HCT116 (cell line): ENCODE results near the gene ACBD3. TPM values are rescaled to one million over a fixed set of nuclear protein-coding genes. Genes with fewer than 3 reads are reported as not detected.

Experiments
- ATAC-seq: fragments of 200-7000 bp; cut with Tn5 transposase; 2 replicates; pipeline ENCODE4 v1.9.1; 2020; ENCODE audit warnings: mild to moderate bottlenecking, moderate library complexity
- BruUV-seq: library from RNA; stranded (reverse); fragments of 400-500 nt; replicated peaks from 2 replicates; lab custom pipeline; 2021; lab: Mats Ljungman, UMichigan
- CTCF ChIA-PET: fragments of 300-600 bp; sonication (Branson Sonifier 250); formaldehyde crosslinking; loops from one replicate; lab custom pipeline; 2021; ENCODE audit warnings: antibody characterized with exemption; lab: Charles Lee
- POLR2A ChIA-PET: fragments of 300-600, 350-600 bp; sonication (Branson Sonifier 250); formaldehyde crosslinking; loops from one replicate; lab custom pipeline; 2021; ENCODE audit warnings: antibody characterized with exemption; lab: Charles Lee
- RAD21 ChIA-PET, 2 experiments: fragments of 300-600 bp; sonication (Branson Sonifier 250); formaldehyde crosslinking; loops; one replicate each; lab custom pipeline; 2023; ENCODE audit warnings: low total read pairs in 2 of 2; ENCODE audit not compliant: uncharacterized antibody in 2 of 2, unreplicated experiment in 2 of 2, low non-redundant PET in 1 of 2; lab: Charles Lee
- DNase-seq: peaks from one replicate; pipeline ENCODE4 v3.0.0-alpha.2; 2010; ENCODE audit warnings: low read depth, low spot score
- H2AFZ ChIP-seq: fragments of 200-600 bp; shearing (Covaris generic), sonication (generic); 2 replicates; pipeline ENCODE4 v1.6.1; 2017; ENCODE audit warnings: low read depth, mixed run types, mixed read lengths, antibody characterized with exemption, low read length; ENCODE audit not compliant: poor library complexity, severe bottlenecking
- H3K27ac ChIP-seq: 2 replicates; pipeline ENCODE4 v1.5.1; 2012; ENCODE audit warnings: low read depth, low read length
- H3K27me3 ChIP-seq: fragments of 200-600 bp; sonication (generic); 2 replicates; pipeline ENCODE4 v1.6.1; 2016; ENCODE audit warnings: mixed run types, low read length, mixed read lengths; ENCODE audit not compliant: insufficient read depth
- H3K36me3 ChIP-seq, 2 experiments: fragments of 200-500 bp in 1 of 2; fragments of 200-600 bp in 1 of 2; sonication (Bioruptor generic) in 1 of 2; sonication (generic) in 1 of 2; 2 replicates each; pipeline versions ENCODE4 v1.5.1 to v1.6.1; 2014 to 2016; ENCODE audit warnings: low read length in 2 of 2, inconsistent platforms in 1 of 2, mixed read lengths in 1 of 2, mixed run types in 1 of 2; ENCODE audit not compliant: insufficient read depth in 2 of 2, control insufficient read depth in 1 of 2
- H3K4me1 ChIP-seq, 2 experiments: fragments of 200-600 bp in 1 of 2; sonication (generic) in 1 of 2; 2 replicates each; pipeline versions ENCODE4 v1.5.1 to v1.6.1; 2012 to 2017; ENCODE audit warnings: low read length in 2 of 2, inconsistent platforms in 1 of 2, mild to moderate bottlenecking in 1 of 2, mixed read lengths in 1 of 2, mixed run types in 1 of 2, moderate library complexity in 1 of 2; ENCODE audit not compliant: insufficient read depth in 2 of 2, control insufficient read depth in 1 of 2
- H3K4me2 ChIP-seq: fragments of 200-600 bp; sonication (generic); 2 replicates; pipeline ENCODE4 v1.6.1; 2017; ENCODE audit warnings: mixed run types, low read length, mixed read lengths
- H3K4me3 ChIP-seq, 2 experiments: fragments of 200-600 bp in 1 of 2; sonication (generic) in 1 of 2; replicated peaks in 1 of 2; 2 replicates each; pipeline ENCODE4 v1.5.1; 2011 to 2016; ENCODE audit warnings: low read length in 2 of 2, control low read depth in 1 of 2, low read depth in 1 of 2, mild to moderate bottlenecking in 1 of 2, mixed read lengths in 1 of 2, mixed run types in 1 of 2
- H3K79me2 ChIP-seq: fragments of 200-600 bp; sonication (generic); 2 replicates; pipeline ENCODE4 v1.6.1; 2017; ENCODE audit warnings: mild to moderate bottlenecking, mixed run types, low read length, moderate library complexity, mixed read lengths; ENCODE audit not compliant: insufficient read depth
- H3K9ac ChIP-seq: fragments of 200-600 bp; sonication (generic); 2 replicates; pipeline ENCODE4 v1.6.1; 2016; ENCODE audit warnings: low read length, mixed read lengths
- H3K9me2 ChIP-seq: fragments of 200-600 bp; sonication (generic), shearing (Covaris generic); 2 replicates; pipeline ENCODE4 v1.6.1; 2017; ENCODE audit warnings: mixed run types, mild to moderate bottlenecking, moderate library complexity; ENCODE audit not compliant: insufficient read depth
- H3K9me3 ChIP-seq, 2 experiments: fragments of 200-500 bp in 1 of 2; fragments of 200-600 bp in 1 of 2; sonication (Bioruptor generic) in 1 of 2; sonication (generic) in 1 of 2; 2 replicates each; pipeline ENCODE4 v1.6.1; 2014 to 2017; ENCODE audit warnings: low read length in 2 of 2, mixed read lengths in 2 of 2, inconsistent platforms in 1 of 2, low read depth in 1 of 2, mild to moderate bottlenecking in 1 of 2, mixed run types in 1 of 2, moderate library complexity in 1 of 2; ENCODE audit not compliant: control insufficient read depth in 1 of 2, insufficient read depth in 1 of 2
- H4K20me1 ChIP-seq: fragments of 200-600 bp; sonication (generic), shearing (Covaris generic); 2 replicates; pipeline ENCODE4 v1.6.1; 2017; ENCODE audit warnings: mixed run types, mild to moderate bottlenecking, moderate library complexity; ENCODE audit not compliant: insufficient read depth
- CBX3 ChIP-seq: IDR thresholded peaks from 2 replicates; pipeline ENCODE4 v1.6.1; 2012; ENCODE audit warnings: low read depth
- CEBPB ChIP-seq: IDR thresholded peaks from 2 replicates; pipeline ENCODE4 v1.6.1; 2012; ENCODE audit warnings: low read depth
- ELF1 ChIP-seq: IDR thresholded peaks from 2 replicates; pipeline ENCODE4 v1.6.1; 2012; ENCODE audit warnings: low read depth, borderline replicate concordance
- EZH2phosphoT487 ChIP-seq: fragments of 200-600 bp; IDR thresholded peaks from 2 replicates; pipeline ENCODE4 v1.6.1; 2018; ENCODE audit warnings: antibody characterized with exemption, borderline replicate concordance
- FOSL1 ChIP-seq: IDR thresholded peaks from 2 replicates; pipeline ENCODE4 v1.6.1; 2012; ENCODE audit warnings: low read depth
- JUND ChIP-seq: IDR thresholded peaks from 2 replicates; pipeline ENCODE4 v1.6.1; 2012
- RAD21 ChIP-seq: IDR thresholded peaks from 2 replicates; pipeline ENCODE4 v1.6.1; 2012; ENCODE audit warnings: low read depth, mild to moderate bottlenecking
- REST ChIP-seq: IDR thresholded peaks from 2 replicates; pipeline ENCODE4 v1.6.1; 2012; ENCODE audit warnings: low read depth
- SP1 ChIP-seq: IDR thresholded peaks from 2 replicates; pipeline ENCODE4 v1.6.1; 2012; ENCODE audit warnings: low read depth
- SRF ChIP-seq: IDR thresholded peaks from 2 replicates; pipeline ENCODE4 v1.6.1; 2012; ENCODE audit warnings: low read depth
- YY1 ChIP-seq: IDR thresholded peaks from 2 replicates; pipeline ENCODE4 v1.6.1; 2011; ENCODE audit warnings: low read length, low read depth, moderate library complexity, mild to moderate bottlenecking; ENCODE audit not compliant: insufficient replicate concordance; ENCODE audit errors: extremely low read depth
- ZBTB33 ChIP-seq: IDR thresholded peaks from 2 replicates; pipeline ENCODE4 v1.6.1; 2011; ENCODE audit warnings: mild to moderate bottlenecking, low read length, moderate library complexity; ENCODE audit not compliant: insufficient replicate concordance; ENCODE audit errors: extremely low read depth
- intact Hi-C: fragments of 100-400 bp; cut with micrococcal nuclease; formaldehyde crosslinking; loops from 2 replicates; pipeline ENCODE4 v1.10.0; 2022
- total RNA-seq: library from RNA; stranded (reverse); gene quantifications from one replicate; pipeline ENCODE4 v1.2.1, GENCODE V29; 2021; ENCODE audit not compliant: unreplicated experiment

ACBD3 gene
- total RNA-seq, 1 experiment from 2014 or later: 29.6 TPM

GRCh38 chr1:226134170-226135058 is 52.1 kb downstream of the ACBD3 start:
- Histone ChIP-seq H3K4me1 (peaks cover 4 to 11% of the 10 kb centered on the region in 2 experiments; a peak in 2 of 4 replicates), H3K36me3 (no peaks in the 10 kb centered on the region), H3K27ac (no peak overlapping the region), H3K27me3 (no peaks in the 10 kb centered on the region), H3K4me2 (no peak overlapping the region), H3K9me3 (peaks cover 0 to 5% of the 10 kb centered on the region in 2 experiments; a peak in 1 of 4 replicates), H3K9me2 (no peaks in the 10 kb centered on the region), H4K20me1 (no peaks in the 10 kb centered on the region), H3K4me3 (no peak overlapping the region), H2AFZ (no peak overlapping the region), H3K9ac (no peak overlapping the region), H3K79me2 (no peaks in the 10 kb centered on the region)
- RAD21 ChIA-PET: no interaction called here
- POLR2A ChIA-PET: no interaction called here
- DNase-seq (no peak), ATAC-seq (peak; percentile 25; the same call in 1 of the 2 replicates)
- BruUV-seq: no TSS peak
- TF ChIP-seq FOSL1: no peak
- intact Hi-C loops: no loop called here
- CTCF ChIA-PET: no interaction called here

- no peak overlapping the region for H3K9ac ChIP-seq
- POLR2A ChIA-PET: no interaction called here
- H3K27me3 ChIP-seq: no peaks in the 10 kb centered on the region
- peaks cover 8 to 17% of the 10 kb centered on the region in 2 experiments for H3K4me1 ChIP-seq
- H3K4me3 ChIP-seq: no peak overlapping the region
- RAD21 ChIA-PET: no interaction called here
- H3K27ac ChIP-seq: no peak overlapping the region
- DNase-seq (no peak), ATAC-seq (no peak)
- no TSS peak for BruUV-seq
- CTCF ChIA-PET: interaction anchor here (0.7 kb wide), 1 partner anchor 9 kb away, joined by 3 read pairs; no protein-coding TSS in a partner anchor
- no peaks in the 10 kb centered on the region for H4K20me1 ChIP-seq
- H2AFZ ChIP-seq: no peak overlapping the region
- intact Hi-C loops: no loop called here
- H3K9me3 ChIP-seq: peaks cover 0 to 5% of the 10 kb centered on the region in 2 experiments; a peak in 1 of 4 replicates
- H3K4me2 ChIP-seq: no peak overlapping the region
- H3K79me2 ChIP-seq: no peaks in the 10 kb centered on the region
- no peaks in the 10 kb centered on the region for H3K9me2 ChIP-seq
- no peaks in the 10 kb centered on the region for H3K36me3 ChIP-seq
- TF ChIP-seq RAD21 (no peak), ELF1 (no peak), SRF (no peak), SP1 (no peak), ZBTB33 (no peak), JUND (no peak), REST (no peak), YY1 (no peak), CBX3 (no peak), CEBPB (no peak), EZH2phosphoT487 (no peak)
These were observed 52.9 kb downstream of the ACBD3 start for GRCh38 chr1:226133504-226134123.
